B cell (primary cell): ENCODE measurements around the gene CPSF4L. TPM values are rescaled to one million over a fixed set of nuclear protein-coding genes. Genes with fewer than 3 reads are reported as not detected.

Experiments
- ATAC-seq: fragments of 200-7000 bp; cut with Tn5 transposase; one replicate; pipeline ENCODE4 v1.10.0; 2021; ENCODE audit warnings: low read depth, mild to moderate bottlenecking, moderate number of reproducible peaks, moderate library complexity
- CTCF ChIA-PET: fragments of 350-600 bp; sonication (Branson Sonifier 250); formaldehyde crosslinking; loops from one replicate; lab custom pipeline; 2021; ENCODE audit warnings: antibody characterized with exemption, inconsistent platforms; lab: Charles Lee
- POLR2A ChIA-PET: fragments of 350-600 bp; sonication (Branson Sonifier 250); formaldehyde crosslinking; loops from one replicate; lab custom pipeline; 2021; ENCODE audit warnings: antibody characterized with exemption; lab: Charles Lee
- DNase-seq: peaks from one replicate; pipeline ENCODE4 v3.0.0; 2013
- H2AFZ ChIP-seq: 2 replicates; pipeline ENCODE4 v1.6.1; 2012; ENCODE audit warnings: mild to moderate bottlenecking, low read depth, low read length; ENCODE audit not compliant: insufficient read depth, poor library complexity, severe bottlenecking
- H3K27ac ChIP-seq, 2 donors: 1 replicate in 1 of 2; 2 replicates in 1 of 2; pipeline ENCODE4 v1.5.1; 2012 to 2013; ENCODE audit warnings: low read length in 2 of 2, mild to moderate bottlenecking in 2 of 2, moderate library complexity in 1 of 2
- H3K27me3 ChIP-seq, 4 experiments: fragments of 200-600 bp in 1 of 4; sonication (generic) in 1 of 4; replicated peaks in 1 of 4; 1 replicate in 2 of 4; 2 replicates in 2 of 4; pipeline versions ENCODE4 v1.6.1 to v1.7.0; 2013 to 2016; ENCODE audit warnings: low read length in 3 of 4, mild to moderate bottlenecking in 2 of 4, mixed read lengths in 1 of 4, moderate library complexity in 1 of 4; ENCODE audit not compliant: insufficient read depth in 4 of 4, control insufficient read depth in 3 of 4; ENCODE audit errors: control extremely low read depth in 1 of 4
- H3K36me3 ChIP-seq, 2 experiments: replicated peaks in 1 of 2; 1 replicate in 1 of 2; 2 replicates in 1 of 2; pipeline versions ENCODE4 v1.6.1 to v1.7.1; 2013; ENCODE audit warnings: low read length in 1 of 2; ENCODE audit not compliant: insufficient read depth in 2 of 2, control insufficient read depth in 1 of 2; ENCODE audit errors: control extremely low read depth in 1 of 2, extremely low read depth in 1 of 2
- H3K4me1 ChIP-seq, 2 donors: fragments of 200-600 bp in 1 of 2; sonication (generic) in 1 of 2; 1 replicate in 1 of 2; 2 replicates in 1 of 2; pipeline versions ENCODE4 v1.5.1 to v1.6.1; 2013 to 2017; ENCODE audit warnings: low read length in 2 of 2; ENCODE audit not compliant: control insufficient read depth in 2 of 2, insufficient read depth in 2 of 2
- H3K4me2 ChIP-seq: replicated peaks from 2 replicates; pipeline ENCODE3; 2012; ENCODE audit warnings: mild to moderate bottlenecking, low read depth, low read length; ENCODE audit not compliant: poor library complexity, severe bottlenecking
- H3K4me3 ChIP-seq, 5 experiments: fragments of 200-600 bp in 1 of 5; sonication (generic) in 1 of 5; 1 replicate in 3 of 5; 2 replicates in 2 of 5; pipeline versions ENCODE4 v1.5.1 to v1.7.0; 2011 to 2016; ENCODE audit warnings: low read length in 4 of 5, mild to moderate bottlenecking in 4 of 5, low read depth in 2 of 5, control low read depth in 1 of 5, moderate library complexity in 1 of 5; ENCODE audit not compliant: insufficient read depth in 1 of 5; ENCODE audit errors: control extremely low read depth in 1 of 5, extremely low read depth in 1 of 5
- H3K79me2 ChIP-seq: fragments of 200-600 bp; sonication (generic); one replicate; pipeline ENCODE4 v1.6.0; 2016; ENCODE audit warnings: low read length; ENCODE audit not compliant: control insufficient read depth, insufficient read depth
- H3K9ac ChIP-seq: fragments of 200-600 bp; sonication (generic); 2 replicates; pipeline ENCODE4 v1.6.1; 2017; ENCODE audit warnings: mild to moderate bottlenecking, low read length, moderate library complexity
- H3K9me3 ChIP-seq, 3 donors: one replicate each; pipeline versions ENCODE4 v1.6.1 to v1.7.1; 2013; ENCODE audit warnings: low read length in 2 of 3; ENCODE audit not compliant: control insufficient read depth in 2 of 3, insufficient read depth in 1 of 3; ENCODE audit errors: control extremely low read depth in 1 of 3
- H4K20me1 ChIP-seq: 2 replicates; pipeline ENCODE4 v1.6.0; 2012; ENCODE audit warnings: mild to moderate bottlenecking, low read length; ENCODE audit not compliant: insufficient read depth, control insufficient read depth, poor library complexity, severe bottlenecking
- H3K27ac Mint-ChIP-seq: one replicate; pipeline ENCODE4 v1.8.0; 2021; ENCODE audit warnings: mixed read lengths
- H3K27me3 Mint-ChIP-seq: one replicate; pipeline ENCODE4 v1.8.0; 2021; ENCODE audit warnings: mixed read lengths
- H3K4me1 Mint-ChIP-seq: one replicate; pipeline ENCODE4 v1.8.0; 2021; ENCODE audit warnings: mixed read lengths
- H3K4me3 Mint-ChIP-seq: one replicate; pipeline ENCODE4 v1.8.0; 2021; ENCODE audit warnings: mixed read lengths
- H3K9me3 Mint-ChIP-seq: one replicate; pipeline ENCODE4 v1.8.0; 2022; ENCODE audit warnings: mixed read lengths; ENCODE audit not compliant: insufficient read depth
- CTCF ChIP-seq: fragments of 200-600 bp; IDR thresholded peaks from one replicate; pipeline ENCODE4 v1.8.0; 2022; ENCODE audit warnings: antibody characterized with exemption, mild to moderate bottlenecking
- EZH2 ChIP-seq: IDR thresholded peaks from 2 replicates; pipeline ENCODE4 v1.6.1; 2012; ENCODE audit warnings: borderline replicate concordance, low read depth, mild to moderate bottlenecking, moderate library complexity, low read length; ENCODE audit not compliant: insufficient read depth, poor library complexity, severe bottlenecking
- WGBS: methylation state at CpG from one replicate; pipeline ENCODE4 v1.1.5; 2013; ENCODE audit warnings: missing lambda C conversion rate; ENCODE audit not compliant: insufficient coverage; 5-methylcytosine and 5-hydroxymethylcytosine counted together
- intact Hi-C: fragments of 100-400 bp; cut with micrococcal nuclease; formaldehyde crosslinking; loops from one replicate; pipeline ENCODE4 v1.10.0; 2022
- polyA plus RNA-seq: library from polyadenylated mRNA; depleted of rRNA; stranded (reverse); fragments of >200 nt; gene quantifications from 2 replicates; pipeline ENCODE4 v1.2.3, GENCODE V29; 2012
- total RNA-seq, 2 donors: library from RNA; stranded (reverse); fragments of 120-200 nt in 1 of 2; gene quantifications; 1 replicate in 1 of 2; 2 replicates in 1 of 2; pipeline versions ENCODE4 v1.2.3 to v1.2.4, GENCODE V29; 2013 to 2022

Gene CPSF4L
- total and polyA plus RNA-seq, 2 donors (not counting 1 experiment from before 2014, with no cell fraction given), result not detected

DNA sequence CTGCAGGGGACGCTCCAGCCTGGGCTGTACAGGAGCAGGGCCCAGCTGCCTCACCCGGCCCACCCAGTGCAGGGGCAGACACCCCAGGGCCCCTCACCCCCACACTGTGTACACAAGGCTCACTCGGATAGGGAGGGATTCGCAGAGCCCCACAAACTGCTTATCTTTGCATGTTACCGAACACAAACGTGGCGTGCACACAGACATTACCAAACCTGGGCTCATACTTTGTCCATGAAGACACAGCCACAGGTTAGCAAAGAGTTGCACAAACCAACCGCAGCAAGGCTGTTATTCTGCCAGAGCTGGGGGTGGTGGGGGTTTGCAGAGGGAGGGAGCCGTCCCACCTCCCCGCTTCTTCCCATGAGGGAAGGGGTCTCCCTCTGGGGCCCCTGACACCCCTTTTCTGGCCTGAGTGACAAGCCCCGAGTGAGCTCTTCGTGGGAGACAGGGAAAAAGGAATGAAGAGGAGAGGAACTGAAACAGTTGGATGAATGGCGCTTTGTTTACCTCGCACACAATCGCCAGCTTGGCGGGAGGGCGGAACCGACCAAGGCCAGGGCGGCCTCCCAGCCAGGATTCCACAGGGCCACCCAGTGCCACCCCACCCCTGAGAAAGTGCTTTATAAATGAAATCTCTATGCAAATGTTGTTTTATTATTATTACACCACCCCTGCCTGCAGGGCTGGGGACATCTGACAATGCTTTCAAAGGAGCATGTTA is 434 bp upstream of the CPSF4L start:
- H3K27me3 Mint-ChIP-seq, result no peaks in the 10 kb centered on the region
- CTCF ChIA-PET, result interaction anchor here (17.2 kb wide), 1 partner anchor 107 kb away, joined by 296 read pairs; no protein-coding TSS in a partner anchor
- no peak for DNase-seq
- TF ChIP-seq EZH2, result no peak
- no peak for TF ChIP-seq CTCF
- no peak overlapping the region for H3K4me2 ChIP-seq
- POLR2A ChIA-PET, result no interaction called here
- H3K9ac ChIP-seq, result no peak overlapping the region
- no peaks in the 10 kb centered on the region for H3K9me3 Mint-ChIP-seq
- 82% methylated on average over 13 of the region's 19 CpGs for WGBS
- H3K4me3 ChIP-seq, result no peak overlapping the region
- no peak overlapping the region for H3K27ac ChIP-seq
- H3K4me1 ChIP-seq, result no peaks in the 10 kb centered on the region
- no peak for ATAC-seq
- no peaks in the 10 kb centered on the region for H3K79me2 ChIP-seq
- no peak overlapping the region for H2AFZ ChIP-seq
- no peaks in the 10 kb centered on the region for H3K36me3 ChIP-seq
- no peaks in the 10 kb centered on the region for H3K27me3 ChIP-seq
- intact Hi-C loops, result no loop called here
- no peaks in the 10 kb centered on the region for H3K9me3 ChIP-seq
- no peak overlapping the region for H3K4me3 Mint-ChIP-seq
- no peaks in the 10 kb centered on the region for H3K4me1 Mint-ChIP-seq
- H3K27ac Mint-ChIP-seq, result no peak overlapping the region
- H4K20me1 ChIP-seq, result no peaks in the 10 kb centered on the region

GRCh38 chr17:73257516-73257915 is 4.2 kb downstream of the CPSF4L start:
- no peaks in the 10 kb centered on the region for H3K9me3 ChIP-seq
- H3K27ac ChIP-seq, result no peak overlapping the region
- no peak overlapping the region for H3K4me3 ChIP-seq
- H3K36me3 ChIP-seq, result no peaks in the 10 kb centered on the region
- TF ChIP-seq EZH2 (no peak), CTCF (no peak)
- H2AFZ ChIP-seq, result no peak overlapping the region
- ATAC-seq (no peak), DNase-seq (no peak)
- ChIA-PET POLR2A (interaction anchor here (0.7 kb wide), 1 partner anchor 114 kb away, joined by 3 read pairs; no protein-coding TSS in a partner anchor), CTCF (interaction anchor here (0.8 to 17.2 kb wide), 4 partner anchors 9 to 112 kb away, joined by 3 to 296 read pairs (median 3); no protein-coding TSS in a partner anchor)
- H4K20me1 ChIP-seq, result no peaks in the 10 kb centered on the region
- Mint-ChIP-seq H3K27ac (no peak overlapping the region), H3K4me1 (peaks cover 1% of the 10 kb centered on the region), H3K9me3 (no peaks in the 10 kb centered on the region), H3K27me3 (no peaks in the 10 kb centered on the region), H3K4me3 (no peak overlapping the region)
- 91% methylated on average over 4 of the region's 6 CpGs for WGBS
- no peak overlapping the region for H3K4me2 ChIP-seq
- H3K27me3 ChIP-seq, result peaks cover 0 to 3% (median 0%) of the 10 kb centered on the region in 4 experiments
- intact Hi-C loops, result loop anchor here (5.0 to 10.0 kb wide), 2 partner anchors 693 to 740 kb away; no protein-coding TSS in a partner anchor
- H3K9ac ChIP-seq, result no peak overlapping the region
- no peaks in the 10 kb centered on the region for H3K79me2 ChIP-seq
- no peaks in the 10 kb centered on the region for H3K4me1 ChIP-seq
